Fibroblast of lung (primary cell): ENCODE measurements around the gene TUBB2A.

ENCODE experiments used
- CTCF ChIP-seq, 2 donors: IDR thresholded peaks in 1 of 2; conservative IDR thresholded peaks in 1 of 2; 1 replicate in 1 of 2; 2 replicates in 1 of 2; pipeline ENCODE4 v1.5.1; 2011 to 2012; ENCODE audit warnings: low read length in 2 of 2, control low read depth in 1 of 2, inconsistent platforms in 1 of 2, low read depth in 1 of 2, mild to moderate bottlenecking in 1 of 2
- EZH2 ChIP-seq: IDR thresholded peaks from 2 replicates; pipeline ENCODE4 v1.5.1; 2012; ENCODE audit warnings: low read length, control low read depth, mild to moderate bottlenecking; ENCODE audit errors: missing control alignments

- TF ChIP-seq CTCF (conservative IDR thresholded peaks at IDR 0.05 in 1 of 2, IDR thresholded peaks at IDR 0.05 in 1 of 2; ENCODE audit: low read depth in 1 of 2, low read length in 2 of 2) = no peak
- TF ChIP-seq EZH2 = no peak
Observed at GRCh38 chr6:3138341-3138740, 19.0 kb downstream of the TUBB2A start.
